Endothelial cell of umbilical vein (primary cell): ENCODE measurements around the gene CC2D1A. TPM values are rescaled to one million over a fixed set of nuclear protein-coding genes. Genes with fewer than 3 reads are reported as not detected.

ENCODE experiments used
- BruUV-seq: library from RNA; stranded (reverse); fragments of 400-500 nt; replicated peaks from 2 replicates; lab custom pipeline; 2021; lab: Mats Ljungman, UMichigan
- CTCF ChIA-PET: fragments of 300-600, 350-600 bp; sonication (Branson Sonifier 250); formaldehyde crosslinking; loops from one replicate; lab custom pipeline; 2021; ENCODE audit warnings: antibody characterized with exemption, inconsistent platforms; lab: Charles Lee
- POLR2A ChIA-PET: fragments of 300-600, 350-600 bp; sonication (Branson Sonifier 250); formaldehyde crosslinking; loops from one replicate; lab custom pipeline; 2021; ENCODE audit warnings: antibody characterized with exemption, inconsistent platforms; lab: Charles Lee
- DNase-seq: peaks from one replicate; pipeline ENCODE4 v3.0.0-alpha.2; 2011; ENCODE audit warnings: low read depth, low spot score
- FAIRE-seq: peaks from 2 replicates; lab custom pipeline; 2011; peaks lifted over from hg19 to GRCh38; lab: Jason Lieb, UNC
- H2AFZ ChIP-seq: 2 replicates; pipeline ENCODE4 v1.6.0; 2012; ENCODE audit warnings: low read depth, low read length, control low read depth, inconsistent platforms
- H3K27ac ChIP-seq: 2 replicates; pipeline ENCODE4 v1.5.1; 2011; ENCODE audit warnings: low read depth, mild to moderate bottlenecking, control low read depth, low read length, moderate library complexity; ENCODE audit not compliant: insufficient read depth
- H3K27me3 ChIP-seq, 2 experiments: 2 replicates each; pipeline versions ENCODE4 v1.6.0 to v1.6.1; 2011; ENCODE audit warnings: low read length in 2 of 2, mixed read lengths in 1 of 2; ENCODE audit not compliant: control insufficient read depth in 2 of 2, insufficient read depth in 2 of 2
- H3K36me3 ChIP-seq, 2 experiments: 2 replicates in 1 of 2; 3 replicates in 1 of 2; pipeline ENCODE4 v1.5.1; 2011; ENCODE audit warnings: low read length in 2 of 2, mild to moderate bottlenecking in 1 of 2, moderate library complexity in 1 of 2; ENCODE audit not compliant: control insufficient read depth in 2 of 2, insufficient read depth in 2 of 2; ENCODE audit errors: extremely low read depth in 1 of 2
- H3K4me1 ChIP-seq: 3 replicates; pipeline ENCODE4 v1.5.1; 2011; ENCODE audit warnings: mild to moderate bottlenecking, low read length; ENCODE audit not compliant: control insufficient read depth, insufficient read depth; ENCODE audit errors: extremely low read depth
- H3K4me2 ChIP-seq: 2 replicates; pipeline ENCODE4 v1.6.1; 2011; ENCODE audit warnings: low read length, control low read depth, mixed read lengths; ENCODE audit not compliant: insufficient read depth
- H3K4me3 ChIP-seq, 3 experiments: fragments of 200-600 bp in 1 of 3; sonication (generic), shearing (Covaris generic) in 1 of 3; replicated peaks in 1 of 3; 2 replicates each; pipeline ENCODE4 v1.5.1; 2011 to 2016; ENCODE audit warnings: control low read depth in 3 of 3, low read length in 3 of 3, mild to moderate bottlenecking in 2 of 3, inconsistent platforms in 1 of 3, low read depth in 1 of 3, moderate library complexity in 1 of 3; ENCODE audit not compliant: insufficient read depth in 1 of 3
- H3K79me2 ChIP-seq: 2 replicates; pipeline ENCODE4 v1.6.0; 2012; ENCODE audit warnings: low read length, inconsistent platforms; ENCODE audit not compliant: control insufficient read depth, insufficient read depth
- H3K9ac ChIP-seq: replicated peaks from 2 replicates; pipeline ENCODE3; 2011; ENCODE audit warnings: low read length, control low read depth; ENCODE audit not compliant: insufficient read depth; ENCODE audit errors: extremely low read depth
- H3K9me1 ChIP-seq: replicated peaks from 3 replicates; pipeline ENCODE4 v1.6.0; 2011; ENCODE audit warnings: mild to moderate bottlenecking, low read length; ENCODE audit not compliant: control insufficient read depth, insufficient read depth; ENCODE audit errors: extremely low read depth
- H3K9me3 ChIP-seq: replicated peaks from 2 replicates; pipeline ENCODE4 v1.5.1; 2012; ENCODE audit warnings: low read length, inconsistent platforms; ENCODE audit not compliant: control insufficient read depth, insufficient read depth
- H4K20me1 ChIP-seq: replicated peaks from 2 replicates; pipeline ENCODE3; 2011; ENCODE audit warnings: mild to moderate bottlenecking, low read length; ENCODE audit not compliant: control insufficient read depth, insufficient read depth; ENCODE audit errors: extremely low read depth
- CTCF ChIP-seq, 2 donors: IDR thresholded peaks; 1 replicate in 1 of 2; 2 replicates in 1 of 2; pipeline ENCODE4 v1.5.1; 2011; ENCODE audit warnings: low read length in 2 of 2, mild to moderate bottlenecking in 2 of 2, moderate library complexity in 2 of 2, control low read depth in 1 of 2, inconsistent platforms in 1 of 2, low read depth in 1 of 2; ENCODE audit not compliant: insufficient read depth in 1 of 2; ENCODE audit errors: extremely low read depth in 1 of 2
- FOS ChIP-seq: IDR thresholded peaks from 2 replicates; pipeline ENCODE4 v1.6.1; 2011; ENCODE audit warnings: mild to moderate bottlenecking, low read length, moderate library complexity, borderline replicate concordance; ENCODE audit not compliant: insufficient read depth
- GATA2 ChIP-seq: IDR thresholded peaks from 2 replicates; pipeline ENCODE4 v1.7.0; 2011; ENCODE audit warnings: low read depth, mild to moderate bottlenecking, moderate library complexity, mixed read lengths, low read length; ENCODE audit not compliant: insufficient read length, insufficient read depth
- MAX ChIP-seq: IDR thresholded peaks from 2 replicates; pipeline ENCODE4 v1.6.1; 2011; ENCODE audit not compliant: insufficient read depth, insufficient read length
- MYC ChIP-seq: IDR thresholded peaks from one replicate; pipeline ENCODE4 v1.6.1; 2011; ENCODE audit warnings: mild to moderate bottlenecking, low read depth, low read length
- POLR2A ChIP-seq: IDR thresholded peaks from 2 replicates; pipeline ENCODE4 v1.6.1; 2012; ENCODE audit warnings: low read depth, mild to moderate bottlenecking, control low read depth, low read length
- POLR2AphosphoS5 ChIP-seq: IDR thresholded peaks from 2 replicates; pipeline ENCODE4 v1.6.1; 2012; ENCODE audit warnings: low read depth, mild to moderate bottlenecking, control low read depth, low read length, moderate library complexity; ENCODE audit not compliant: insufficient read depth
- dilution Hi-C: fragments of 300-500 bp; cut with MboI; formaldehyde crosslinking; loops from one replicate; pipeline ENCODE4 v1.15.0; 2019; ENCODE audit warnings: low sequenced_read_pairs; ENCODE audit not compliant: extremely low pct_ligation_motif_present
- intact Hi-C: fragments of 100-400 bp; cut with micrococcal nuclease; formaldehyde crosslinking; loops from one replicate; pipeline ENCODE4 v1.10.0; 2022
- polyA plus RNA-seq, 4 experiments: library from polyadenylated mRNA; depleted of rRNA in 3 of 4; stranded (reverse) in 3 of 4; unstranded in 1 of 4; fragments of >200 nt; gene quantifications; 2 replicates each; pipeline versions ENCODE4 v1.2.1 to v1.2.3, GENCODE V29; 2011 to 2012; ENCODE audit warnings: missing spikeins in 1 of 4
- total RNA-seq: library from RNA; stranded (reverse); gene quantifications from 2 replicates; pipeline ENCODE4 v1.2.3, GENCODE V29; 2021

Gene CC2D1A
- total and polyA plus RNA-seq, 2 donors (not counting 3 experiments of a cell fraction or from before 2014, with no cell fraction given), result 13.6 to 33.7 TPM

- ChIA-PET POLR2A (no interaction called here), CTCF (no interaction called here)
- Histone ChIP-seq H3K4me3 (no peak overlapping the region), H3K4me2 (no peak overlapping the region), H4K20me1 (no peaks in the 10 kb centered on the region), H2AFZ (no peak overlapping the region), H3K9me1 (no peaks in the 10 kb centered on the region), H3K4me1 (no peaks in the 10 kb centered on the region), H3K9ac (no peak overlapping the region), H3K27ac (no peak overlapping the region), H3K27me3 (no peaks in the 10 kb centered on the region), H3K36me3 (peaks cover 0 to 6% of the 10 kb centered on the region in 2 experiments), H3K79me2 (no peaks in the 10 kb centered on the region), H3K9me3 (no peaks in the 10 kb centered on the region)
- intact Hi-C loops (no loop called here), dilution Hi-C loops (no loop called here)
- FAIRE-seq, result no peak
- no peak for DNase-seq
- TF ChIP-seq MAX (no peak), MYC (no peak), POLR2AphosphoS5 (no peak), FOS (no peak), POLR2A (no peak), CTCF (IDR thresholded peaks at IDR 0.05; ENCODE audit: extremely low read depth in 1 of 2, insufficient read depth in 1 of 2, low read depth in 1 of 2, low read length in 2 of 2) (no peak), GATA2 (no peak)
- BruUV-seq, result no TSS peak
These were observed 23.3 kb downstream of the CC2D1A start for GRCh38 chr19:13929340-13929739.
